GM20000 (cell line): Measurements from ENCODE around the gene ALG1.
"Not testable (repeated sequence)": the region's sequence is repeated elsewhere in the genome, so short reads cannot be mapped to it uniquely, and the experiment has no call there.

ENCODE experiments used
- DNase-seq: peaks from one replicate; pipeline ENCODE4 v3.0.0; 2012; ENCODE audit warnings: low spot score
- TF ChIP-seq, protein P1 (sequence below): IDR thresholded peaks from 2 replicates; pipeline ENCODE4 v1.5.1; 2012; ENCODE audit warnings: mild to moderate bottlenecking, control low read depth; ENCODE audit errors: extremely low read depth, missing control alignments

Gene ALG1

DNA sequence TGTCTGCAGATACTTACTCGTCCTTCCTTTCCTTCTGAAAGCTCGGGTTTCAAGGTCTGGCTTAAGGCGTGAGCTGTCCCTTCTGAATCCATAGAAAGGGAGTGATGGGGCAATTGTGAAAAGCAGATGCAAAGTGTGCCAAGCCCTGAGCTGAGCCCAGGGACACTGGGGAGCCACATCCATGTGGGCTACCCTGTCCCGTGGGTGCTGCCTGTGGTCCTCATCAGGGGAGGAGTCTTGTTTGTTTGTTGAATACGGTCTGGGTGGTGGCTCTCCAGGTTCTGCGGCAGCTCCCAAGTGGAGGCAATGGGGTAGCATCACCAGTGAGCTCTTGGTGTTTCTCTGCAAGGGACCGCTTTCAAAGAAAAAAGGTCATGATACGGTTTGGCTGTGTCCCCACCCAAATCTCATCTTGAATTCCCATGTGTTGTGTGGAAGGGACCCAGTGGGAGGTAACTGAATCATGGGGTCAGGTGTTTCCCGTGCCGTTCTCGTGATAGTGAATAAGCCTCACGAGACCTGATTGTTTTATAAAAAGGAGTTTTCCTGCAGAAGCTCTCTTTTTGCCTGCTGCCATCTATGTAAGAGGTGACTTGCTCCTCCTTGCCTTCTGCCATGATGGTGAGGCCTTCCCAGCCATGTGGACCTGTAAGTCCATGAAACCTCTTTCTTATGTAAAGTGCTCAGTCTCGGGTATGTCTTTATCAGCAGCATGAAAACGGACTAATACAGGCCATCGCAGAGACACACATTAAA lies 1.0 kb upstream of the ALG1 start:
- DNase-seq, result no peak
- TF ChIP-seq, protein P1, sequence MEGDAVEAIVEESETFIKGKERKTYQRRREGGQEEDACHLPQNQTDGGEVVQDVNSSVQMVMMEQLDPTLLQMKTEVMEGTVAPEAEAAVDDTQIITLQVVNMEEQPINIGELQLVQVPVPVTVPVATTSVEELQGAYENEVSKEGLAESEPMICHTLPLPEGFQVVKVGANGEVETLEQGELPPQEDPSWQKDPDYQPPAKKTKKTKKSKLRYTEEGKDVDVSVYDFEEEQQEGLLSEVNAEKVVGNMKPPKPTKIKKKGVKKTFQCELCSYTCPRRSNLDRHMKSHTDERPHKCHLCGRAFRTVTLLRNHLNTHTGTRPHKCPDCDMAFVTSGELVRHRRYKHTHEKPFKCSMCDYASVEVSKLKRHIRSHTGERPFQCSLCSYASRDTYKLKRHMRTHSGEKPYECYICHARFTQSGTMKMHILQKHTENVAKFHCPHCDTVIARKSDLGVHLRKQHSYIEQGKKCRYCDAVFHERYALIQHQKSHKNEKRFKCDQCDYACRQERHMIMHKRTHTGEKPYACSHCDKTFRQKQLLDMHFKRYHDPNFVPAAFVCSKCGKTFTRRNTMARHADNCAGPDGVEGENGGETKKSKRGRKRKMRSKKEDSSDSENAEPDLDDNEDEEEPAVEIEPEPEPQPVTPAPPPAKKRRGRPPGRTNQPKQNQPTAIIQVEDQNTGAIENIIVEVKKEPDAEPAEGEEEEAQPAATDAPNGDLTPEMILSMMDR, result no peak

DNA sequence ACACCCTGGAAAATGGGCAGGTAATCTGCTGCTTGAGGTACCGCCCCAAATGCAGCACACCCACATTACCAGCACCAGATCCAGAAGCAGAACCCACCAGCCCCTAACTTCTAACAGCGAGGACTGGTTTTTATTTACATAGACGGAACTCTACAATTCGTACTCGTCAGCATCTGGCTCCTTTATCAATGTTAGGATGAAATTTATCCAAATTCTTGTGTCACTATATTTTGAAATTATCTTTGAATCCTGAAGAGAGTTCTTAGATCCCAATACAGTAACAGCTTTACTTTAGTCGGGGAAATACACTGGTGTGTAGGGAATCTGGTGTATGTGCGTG lies 332 bp upstream of the ALG1 start:
- TF ChIP-seq, protein P1, result no peak
- DNase-seq, result no peak

DNA sequence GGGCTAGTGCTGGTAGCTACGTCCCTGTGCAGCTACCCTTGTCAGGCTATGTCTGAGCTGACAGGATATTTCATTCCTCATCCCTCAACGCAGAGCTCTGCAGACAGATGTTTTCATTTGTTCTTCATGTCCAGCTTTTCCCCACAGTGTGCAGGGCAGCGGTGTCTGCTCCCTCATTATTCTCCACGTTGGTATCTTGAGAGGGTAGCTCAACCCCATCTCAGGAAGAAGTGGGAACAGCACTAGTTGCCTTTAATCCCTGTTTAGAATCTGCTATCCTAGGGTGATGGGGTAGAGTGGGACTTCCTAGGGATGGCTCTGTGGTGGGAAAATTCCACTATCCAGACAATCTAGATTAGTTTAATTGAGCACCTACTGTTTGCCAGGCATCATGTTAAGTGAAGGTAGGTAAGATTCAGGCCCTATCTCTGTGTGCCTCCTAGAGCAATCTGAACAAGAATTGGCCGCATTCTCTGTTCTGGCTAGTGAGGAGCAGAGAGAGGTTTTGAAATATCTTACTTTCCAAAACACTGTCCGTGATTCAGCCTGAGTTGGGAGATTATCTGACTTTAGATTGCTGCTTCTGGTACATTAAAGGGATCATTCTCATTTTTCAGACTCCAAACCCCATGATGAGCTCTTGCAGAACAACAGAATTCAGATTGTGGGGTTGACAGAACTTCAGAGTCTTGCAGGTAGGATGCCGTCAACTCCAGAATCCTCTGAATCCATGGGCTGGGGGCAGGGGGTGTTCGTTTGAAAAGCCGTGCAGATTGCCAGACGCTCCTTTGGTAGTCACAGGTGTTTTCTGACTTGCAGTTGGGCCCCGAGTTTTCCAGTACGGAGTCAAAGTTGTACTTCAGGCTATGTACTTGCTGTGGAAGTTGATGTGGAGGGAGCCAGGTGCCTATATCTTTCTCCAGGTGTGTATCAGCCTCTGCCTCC lies 963 bp downstream of the ALG1 start:
- TF ChIP-seq, protein P1, result no peak
- DNase-seq, result no peak

DNA sequence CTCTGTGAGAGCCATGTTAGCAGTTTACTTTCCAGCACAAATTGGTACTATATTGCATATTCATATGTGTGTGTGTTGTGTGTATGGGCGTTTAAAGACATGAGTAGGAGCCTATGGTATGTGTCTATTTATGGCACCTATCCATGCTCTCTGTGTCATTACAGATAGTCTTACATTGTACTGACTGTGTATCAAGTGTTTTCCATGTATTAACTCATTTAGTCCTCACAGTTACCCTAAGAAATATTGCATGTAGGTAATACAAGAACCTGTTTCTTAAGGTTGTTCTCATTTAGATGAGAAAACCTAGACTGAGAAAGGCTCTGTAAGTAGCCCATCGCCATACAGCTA lies 1.6 kb downstream of the ALG1 start:
- DNase-seq, result no peak
- TF ChIP-seq, protein P1, result no peak

DNA sequence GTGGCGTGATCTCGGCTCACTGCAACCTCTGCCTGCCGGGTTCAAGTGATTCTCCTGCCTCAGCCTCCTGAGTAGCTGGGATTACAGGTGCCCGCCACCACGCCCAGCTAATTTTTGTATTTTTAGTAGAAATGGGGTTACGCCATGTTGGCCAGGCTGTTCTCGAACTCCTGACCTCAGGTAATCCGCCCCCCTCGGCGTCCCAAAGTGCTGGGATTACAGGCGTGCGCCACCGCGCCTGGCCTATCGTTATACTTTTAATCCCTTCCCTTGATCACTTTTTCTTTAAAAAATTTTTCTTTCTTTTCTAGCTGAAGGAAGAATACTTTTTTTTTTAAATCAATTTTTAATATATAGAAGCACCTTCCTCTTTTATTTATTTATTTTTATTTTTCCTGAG lies 2.1 kb downstream of the ALG1 start:
- not testable (repeated sequence) for DNase-seq

DNA sequence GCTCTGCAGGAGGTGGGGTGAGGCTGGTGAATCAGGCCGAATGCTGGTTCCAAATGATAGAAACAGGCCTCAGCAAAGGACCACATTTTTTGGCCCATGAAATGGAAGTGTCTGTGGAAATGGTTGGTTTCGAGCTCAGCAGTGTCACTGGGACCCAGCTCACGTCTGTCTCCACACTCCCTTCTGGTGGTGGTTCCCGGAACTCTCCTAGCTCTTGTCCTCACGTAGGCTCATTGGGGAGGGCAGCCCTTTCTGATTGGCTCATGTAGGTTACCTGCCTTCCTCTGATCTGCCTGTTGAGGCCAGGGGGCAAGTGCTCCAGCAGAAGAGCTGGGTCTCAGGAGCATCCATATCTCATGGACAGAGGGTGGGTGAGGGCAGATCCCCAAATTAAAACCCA lies 4.0 kb downstream of the ALG1 start:
- DNase-seq, result no peak

DNA sequence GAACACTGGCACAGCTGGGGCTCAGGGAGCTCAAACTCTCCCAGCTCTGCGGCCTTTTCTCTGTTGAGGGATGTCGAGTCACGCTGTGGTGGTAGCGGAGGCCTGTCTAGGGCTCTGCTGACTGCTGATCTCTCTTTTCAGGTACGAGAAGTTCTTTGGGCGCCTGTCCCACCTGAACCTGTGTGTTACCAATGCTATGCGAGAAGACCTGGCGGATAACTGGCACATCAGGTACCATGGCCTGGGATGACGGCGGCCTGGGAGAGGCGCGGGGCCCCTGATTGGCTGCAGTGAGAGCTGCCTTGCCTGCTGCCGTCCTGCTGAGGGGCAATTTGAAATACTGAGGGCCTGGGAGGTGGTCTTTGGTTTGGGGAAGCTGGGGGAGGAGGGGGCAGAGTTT lies 5.7 kb downstream of the ALG1 start:
- TF ChIP-seq, protein P1, result no peak
- DNase-seq, result no peak

More for the DNA sequence above, 4.0 kb downstream of the ALG1 start:
- TF ChIP-seq, protein P1, result no peak
